ENCODE measurements around the gene DPP6.

- TF ChIP-seq CTCF (IDR thresholded peaks at IDR 0.05), result no peak
- no peak for TF ChIP-seq POLR2A (IDR thresholded peaks at IDR 0.05)
These were observed 375.3 kb downstream of the DPP6 start for GRCh38 chr7:154427533-154427932.

Data from Peyer's patch (tissue), 4 donors.